ENCODE measurements around the gene TLK1. TPM values are rescaled to one million over a fixed set of nuclear protein-coding genes. Genes with fewer than 3 reads are reported as not detected.

Gene TLK1
- total RNA-seq, 2 experiments from 2014 or later = 74.9 to 79.5 TPM

GRCh38 chr2:171147081-171147480 lies 13.6 kb downstream of the TLK1 start:
- peaks cover 38% of the 10 kb centered on the region for H3K4me1 Mint-ChIP-seq
- no peak overlapping the region for H3K4me3 Mint-ChIP-seq
- ChIA-PET POLR2A (interaction anchor here (1.1 kb wide), 1 partner anchor 12 kb away, joined by 5 read pairs; no protein-coding TSS in a partner anchor), CTCF (interaction anchor here (0.5 kb wide), 1 partner anchor 170 kb away, joined by 3 read pairs; no protein-coding TSS in a partner anchor)
- no peaks in the 10 kb centered on the region for H3K9me3 Mint-ChIP-seq
- H3K27ac Mint-ChIP-seq = no peak overlapping the region
- peaks cover 12% of the 10 kb centered on the region for H3K36me3 Mint-ChIP-seq (ENCODE audit: low read depth)
- DNase-seq = no peak
- H3K27me3 Mint-ChIP-seq = no peaks in the 10 kb centered on the region

GRCh38 chr2:171146633-171147032 lies 14.1 kb downstream of the TLK1 start:
- no peak overlapping the region for H3K4me3 Mint-ChIP-seq
- CTCF ChIA-PET = interaction anchor here (0.5 kb wide), 1 partner anchor 170 kb away, joined by 3 read pairs; no protein-coding TSS in a partner anchor
- H3K36me3 Mint-ChIP-seq (ENCODE audit: low read depth) = peaks cover 12% of the 10 kb centered on the region
- no peaks in the 10 kb centered on the region for H3K9me3 Mint-ChIP-seq
- H3K4me1 Mint-ChIP-seq = peaks cover 38% of the 10 kb centered on the region
- no peak for DNase-seq
- H3K27ac Mint-ChIP-seq = no peak overlapping the region
- H3K27me3 Mint-ChIP-seq = no peaks in the 10 kb centered on the region
- POLR2A ChIA-PET = interaction anchor here (1.1 kb wide), 1 partner anchor 12 kb away, joined by 5 read pairs; no protein-coding TSS in a partner anchor

- Mint-ChIP-seq H3K4me3 (no peak overlapping the region), H3K4me1 (peaks cover 42% of the 10 kb centered on the region), H3K27ac (no peak overlapping the region), H3K27me3 (no peaks in the 10 kb centered on the region), H3K36me3 (ENCODE audit: low read depth) (peaks cover 12% of the 10 kb centered on the region), H3K9me3 (no peaks in the 10 kb centered on the region)
- no peak for DNase-seq
- ChIA-PET CTCF (no interaction called here), POLR2A (no interaction called here)
Observed at GRCh38 chr2:171146071-171146470, 14.6 kb downstream of the TLK1 start.

- H3K27me3 Mint-ChIP-seq = no peaks in the 10 kb centered on the region
- ChIA-PET POLR2A (interaction anchor here (0.6 to 0.9 kb wide), 2 partner anchors 15 to 285 kb away, joined by 4 to 5 read pairs; no protein-coding TSS in a partner anchor), CTCF (interaction anchor here (0.7 to 1.3 kb wide), 3 partner anchors 10 to 171 kb away, joined by 3 to 4 read pairs (median 4); no protein-coding TSS in a partner anchor)
- no peak overlapping the region for H3K27ac Mint-ChIP-seq
- peaks cover 12% of the 10 kb centered on the region for H3K36me3 Mint-ChIP-seq (ENCODE audit: low read depth)
- H3K4me3 Mint-ChIP-seq = no peak overlapping the region
- H3K4me1 Mint-ChIP-seq = peaks cover 36% of the 10 kb centered on the region
- no peaks in the 10 kb centered on the region for H3K9me3 Mint-ChIP-seq
- no peak for DNase-seq
Observed at GRCh38 chr2:171143670-171144062, 17.0 kb downstream of the TLK1 start.

GRCh38 chr2:171142398-171142797 lies 18.3 kb downstream of the TLK1 start:
- DNase-seq = no peak
- no peaks in the 10 kb centered on the region for H3K27me3 Mint-ChIP-seq
- no peak overlapping the region for H3K27ac Mint-ChIP-seq
- no peaks in the 10 kb centered on the region for H3K9me3 Mint-ChIP-seq
- H3K36me3 Mint-ChIP-seq (ENCODE audit: low read depth) = peaks cover 12% of the 10 kb centered on the region
- H3K4me3 Mint-ChIP-seq = no peak overlapping the region
- ChIA-PET POLR2A (no interaction called here), CTCF (no interaction called here)
- peaks cover 35% of the 10 kb centered on the region for H3K4me1 Mint-ChIP-seq

- Mint-ChIP-seq H3K27ac (no peak overlapping the region), H3K36me3 (ENCODE audit: low read depth) (peaks cover 12% of the 10 kb centered on the region), H3K27me3 (no peaks in the 10 kb centered on the region), H3K4me3 (no peak overlapping the region), H3K4me1 (peaks cover 36% of the 10 kb centered on the region), H3K9me3 (no peaks in the 10 kb centered on the region)
- DNase-seq = no peak
- POLR2A ChIA-PET = interaction anchor here (1.5 kb wide), 1 partner anchor 18 kb away, joined by 3 read pairs; no protein-coding TSS in a partner anchor
- CTCF ChIA-PET = interaction anchor here (1.0 kb wide), 1 partner anchor 8 kb away, joined by 4 read pairs; no protein-coding TSS in a partner anchor
Observed at GRCh38 chr2:171141320-171141719, 19.4 kb downstream of the TLK1 start.

GRCh38 chr2:171139860-171140259 lies 20.8 kb downstream of the TLK1 start:
- no peak for DNase-seq
- CTCF ChIA-PET = no interaction called here
- POLR2A ChIA-PET = interaction anchor here (1.5 kb wide), 1 partner anchor 19 kb away, joined by 3 read pairs; no protein-coding TSS in a partner anchor
- Mint-ChIP-seq H3K4me1 (peaks cover 39% of the 10 kb centered on the region), H3K36me3 (ENCODE audit: low read depth) (peaks cover 17% of the 10 kb centered on the region), H3K27ac (no peak overlapping the region), H3K27me3 (no peaks in the 10 kb centered on the region), H3K9me3 (no peaks in the 10 kb centered on the region), H3K4me3 (no peak overlapping the region)

GRCh38 chr2:171136024-171136423 lies 24.7 kb downstream of the TLK1 start:
- Mint-ChIP-seq H3K4me3 (no peak overlapping the region), H3K4me1 (peaks cover 22% of the 10 kb centered on the region), H3K27ac (peak overlapping the region; percentile 1), H3K36me3 (ENCODE audit: low read depth) (peaks cover 12% of the 10 kb centered on the region), H3K27me3 (no peaks in the 10 kb centered on the region), H3K9me3 (no peaks in the 10 kb centered on the region)
- DNase-seq = no peak
- ChIA-PET POLR2A (no interaction called here), CTCF (interaction anchor here (1.1 kb wide), 1 partner anchor 280 kb away, joined by 3 read pairs; no protein-coding TSS in a partner anchor)

- H3K27me3 Mint-ChIP-seq = no peaks in the 10 kb centered on the region
- no peak for DNase-seq
- H3K36me3 Mint-ChIP-seq (ENCODE audit: low read depth) = peaks cover 12% of the 10 kb centered on the region
- no peak overlapping the region for H3K4me3 Mint-ChIP-seq
- H3K27ac Mint-ChIP-seq = no peak overlapping the region
- no peaks in the 10 kb centered on the region for H3K9me3 Mint-ChIP-seq
- CTCF ChIA-PET = interaction anchor here (0.8 to 1.1 kb wide), 2 partner anchors 162 to 281 kb away, joined by 3 read pairs; no protein-coding TSS in a partner anchor
- peaks cover 18% of the 10 kb centered on the region for H3K4me1 Mint-ChIP-seq
- POLR2A ChIA-PET = no interaction called here
Observed at GRCh38 chr2:171134624-171135230, 26.0 kb downstream of the TLK1 start.

GRCh38 chr2:171132086-171132485 lies 28.6 kb downstream of the TLK1 start:
- ChIA-PET POLR2A (no interaction called here), CTCF (interaction anchor here (1.6 kb wide), 1 partner anchor 45 kb away, joined by 7 read pairs; no protein-coding TSS in a partner anchor)
- no peaks in the 10 kb centered on the region for H3K27me3 Mint-ChIP-seq
- H3K9me3 Mint-ChIP-seq = no peaks in the 10 kb centered on the region
- H3K4me3 Mint-ChIP-seq = no peak overlapping the region
- peaks cover 16% of the 10 kb centered on the region for H3K4me1 Mint-ChIP-seq
- DNase-seq = no peak
- H3K36me3 Mint-ChIP-seq (ENCODE audit: low read depth) = peaks cover 12% of the 10 kb centered on the region
- no peak overlapping the region for H3K27ac Mint-ChIP-seq

- ChIA-PET CTCF (no interaction called here), POLR2A (no interaction called here)
- Mint-ChIP-seq H3K9me3 (no peaks in the 10 kb centered on the region), H3K4me3 (no peak overlapping the region), H3K4me1 (no peaks in the 10 kb centered on the region), H3K27ac (no peak overlapping the region), H3K27me3 (no peaks in the 10 kb centered on the region), H3K36me3 (ENCODE audit: low read depth) (peaks cover 5% of the 10 kb centered on the region)
- no peak for DNase-seq
Observed at GRCh38 chr2:171128461-171128860, 32.2 kb downstream of the TLK1 start.

- Mint-ChIP-seq H3K27ac (no peak overlapping the region), H3K4me3 (no peak overlapping the region), H3K27me3 (no peaks in the 10 kb centered on the region), H3K9me3 (no peaks in the 10 kb centered on the region), H3K36me3 (ENCODE audit: low read depth) (peaks cover 5% of the 10 kb centered on the region), H3K4me1 (peaks cover 2% of the 10 kb centered on the region)
- ChIA-PET CTCF (no interaction called here), POLR2A (no interaction called here)
- DNase-seq = no peak
Observed at GRCh38 chr2:171124541-171124940, 36.2 kb downstream of the TLK1 start.

GRCh38 chr2:171109571-171109970 lies 51.1 kb downstream of the TLK1 start:
- no peak overlapping the region for H3K4me3 Mint-ChIP-seq
- no peak for DNase-seq
- H3K27me3 Mint-ChIP-seq = no peaks in the 10 kb centered on the region
- H3K9me3 Mint-ChIP-seq = no peaks in the 10 kb centered on the region
- ChIA-PET POLR2A (no interaction called here), CTCF (no interaction called here)
- peaks cover 46% of the 10 kb centered on the region for H3K36me3 Mint-ChIP-seq (ENCODE audit: low read depth)
- H3K4me1 Mint-ChIP-seq = peaks cover 4% of the 10 kb centered on the region
- H3K27ac Mint-ChIP-seq = no peak overlapping the region

GRCh38 chr2:171109020-171109419 lies 51.7 kb downstream of the TLK1 start:
- H3K4me3 Mint-ChIP-seq = no peak overlapping the region
- H3K27ac Mint-ChIP-seq = no peak overlapping the region
- H3K4me1 Mint-ChIP-seq = peaks cover 4% of the 10 kb centered on the region
- DNase-seq = no peak
- CTCF ChIA-PET = no interaction called here
- peaks cover 41% of the 10 kb centered on the region for H3K36me3 Mint-ChIP-seq (ENCODE audit: low read depth)
- no peaks in the 10 kb centered on the region for H3K27me3 Mint-ChIP-seq
- POLR2A ChIA-PET = interaction anchor here (0.6 kb wide), 1 partner anchor 133 kb away, joined by 4 read pairs; no protein-coding TSS in a partner anchor
- no peaks in the 10 kb centered on the region for H3K9me3 Mint-ChIP-seq
